Renal cortical epithelial cell (primary cell): Measurements from ENCODE around the gene ULK1. TPM values are rescaled to one million over a fixed set of nuclear protein-coding genes. Genes with fewer than 3 reads are reported as not detected.
"Not testable (repeated sequence)": the region's sequence is repeated elsewhere in the genome, so short reads cannot be mapped to it uniquely, and the experiment has no call there.

Experiments used
- DNase-seq: peaks from one replicate; pipeline ENCODE4 v3.0.0-alpha.2; 2011; ENCODE audit warnings: low read depth
- total RNA-seq: library from RNA; depleted of rRNA; stranded (reverse); fragments of >200 nt; gene quantifications from 2 replicates; pipeline ENCODE4 v1.2.3, GENCODE V29; 2014

ULK1 gene
- total RNA-seq, 1 donor from 2014 or later: 39.0 TPM

- no peak for DNase-seq
Observed at GRCh38 chr12:131941987-131942341, 47.5 kb downstream of the ULK1 start.

- no peak for DNase-seq
Observed at GRCh38 chr12:131942671-131943070, 48.2 kb downstream of the ULK1 start.

- no peak for DNase-seq
Observed at GRCh38 chr12:131943389-131943788, 49.0 kb downstream of the ULK1 start.

- DNase-seq: no peak
Observed at GRCh38 chr12:131943876-131944275, 49.5 kb downstream of the ULK1 start.

- no peak for DNase-seq
Observed at GRCh38 chr12:131944601-131945251, 50.3 kb downstream of the ULK1 start.

GRCh38 chr12:131946757-131947156, 52.3 kb downstream of the ULK1 start:
- no peak for DNase-seq

- no peak for DNase-seq
Observed at GRCh38 chr12:131947482-131948027, 53.1 kb downstream of the ULK1 start.

GRCh38 chr12:131948166-131948712, 53.8 kb downstream of the ULK1 start:
- DNase-seq: no peak

GRCh38 chr12:131948713-131949430, 54.5 kb downstream of the ULK1 start:
- not testable (repeated sequence) for DNase-seq

GRCh38 chr12:131949431-131950181, 55.2 kb downstream of the ULK1 start, which contains the start of gene EP400:
TSS of gene EP400 (plus strand) at chr12:131949942. CDS start at chr12:131960620, 10,678 bp downstream.
- peak; percentile 61 for DNase-seq

- DNase-seq: no peak
Observed at GRCh38 chr12:131950182-131950913, 55.9 kb downstream of the ULK1 start.

GRCh38 chr12:131953810-131954209, 59.4 kb downstream of the ULK1 start:
- DNase-seq: not testable (repeated sequence)

- DNase-seq: not testable (repeated sequence)
Observed at GRCh38 chr12:131954460-131954859, 60.0 kb downstream of the ULK1 start.

- no peak for DNase-seq
Observed at GRCh38 chr12:131959116-131959515, 64.7 kb downstream of the ULK1 start.

GRCh38 chr12:131959641-131960589, 65.5 kb downstream of the ULK1 start:
- no peak for DNase-seq

GRCh38 chr12:131960590-131961325, 66.3 kb downstream of the ULK1 start:
- not testable (repeated sequence) for DNase-seq

GRCh38 chr12:131961328-131961727, 66.9 kb downstream of the ULK1 start:
- not testable (repeated sequence) for DNase-seq

GRCh38 chr12:131962069-131962468, 67.6 kb downstream of the ULK1 start:
- DNase-seq: no peak

GRCh38 chr12:131963381-131963780, 69.0 kb downstream of the ULK1 start:
- no peak for DNase-seq
